ENCODE results near the gene RAC3. TPM values are rescaled to one million over a fixed set of nuclear protein-coding genes. Genes with fewer than 3 reads are reported as not detected.

The RAC3 gene
- total and polyA plus RNA-seq, 2 of the 8 experiments (the other 6 are each of a cell fraction or from before 2014, with no cell fraction given): 177 to 299 TPM

DNA sequence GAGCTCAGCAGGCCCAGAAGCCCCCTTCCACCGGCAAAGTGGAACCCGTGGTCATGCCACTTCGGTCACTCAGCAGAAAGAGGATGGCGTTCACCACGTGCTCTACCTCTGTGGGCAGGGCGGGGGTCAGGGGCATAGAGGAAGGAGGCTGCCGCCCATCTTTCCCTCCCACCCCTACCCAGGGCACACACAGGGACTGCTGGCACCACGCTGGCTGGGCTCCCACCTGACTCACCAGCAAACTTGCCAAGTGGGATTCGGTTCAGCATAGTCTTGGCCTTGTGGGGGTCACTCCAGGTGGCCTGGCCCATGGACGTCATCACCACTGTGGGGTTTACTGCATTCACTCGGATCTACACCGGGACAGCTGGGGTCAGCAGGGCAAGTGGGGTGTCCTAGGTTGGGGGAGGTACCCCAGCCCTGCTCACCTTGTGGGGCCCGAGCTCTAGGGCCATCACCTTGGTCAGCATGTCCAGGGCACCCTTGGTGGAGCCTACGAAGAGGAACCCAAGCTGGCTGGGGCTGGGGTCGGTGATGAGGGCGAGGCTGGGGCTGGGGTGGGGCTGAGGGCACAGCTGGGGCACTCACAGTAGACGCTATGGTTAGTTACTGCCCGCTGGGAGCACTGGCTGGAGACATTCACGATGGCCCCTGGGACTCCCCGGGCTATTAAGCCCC, 4.6 kb downstream of the RAC3 start:
- peak overlapping the region; percentile 73 to 90 for H3K4me2 ChIP-seq (ENCODE audit: insufficient read depth in 1 of 2, low read depth in 2 of 2, low read length in 2 of 2)
- no peak overlapping the region for H3K18ac ChIP-seq (ENCODE audit: extremely low read depth, low read length)
- H4K5ac ChIP-seq (ENCODE audit: insufficient read length, low read depth, low read length): no peak overlapping the region
- ChIA-PET CTCF (ENCODE audit: partially characterized antibody) (interaction anchor here (0.6 to 1.9 kb wide), 13 partner anchors 14 to 169 kb away, joined by 3 to 11 read pairs (median 3); partner anchors contain the start of genes CENPX, GPS1, NOTUM and RFNG), POLR2A (ENCODE audit: partially characterized antibody) (interaction anchor here (0.8 to 1.8 kb wide), 10 partner anchors 16 to 193 kb away, joined by 3 to 8 read pairs (median 4); no protein-coding TSS in a partner anchor)
- no peak overlapping the region for H2AFZ ChIP-seq (ENCODE audit: low read length)
- peaks cover 13% of the 10 kb centered on the region; the same call in 1 of the 2 replicates for H3K23me2 ChIP-seq (ENCODE audit: low read depth, low read length)
- H3K9ac ChIP-seq (replicated peaks in 1 of 4; ENCODE audit: extremely low read depth in 1 of 4, low read depth in 3 of 4, low read length in 3 of 4): no peak overlapping the region
- H3K36me3 ChIP-seq (ENCODE audit: control insufficient read depth in 2 of 4, insufficient read depth in 4 of 4, low read length in 3 of 4): no peaks in the 10 kb centered on the region; a peak in 1 of 8 replicates
- H2BK20ac ChIP-seq (ENCODE audit: low read length): no peak overlapping the region
- H3K9me3 ChIP-seq (ENCODE audit: insufficient read depth in 2 of 2, low read depth in 1 of 2, low read length in 1 of 2): no peaks in the 10 kb centered on the region
- H2BK120ac ChIP-seq (replicated peaks; ENCODE audit: low read depth, low read length): no peak overlapping the region
- no peak overlapping the region for H2BK5ac ChIP-seq (ENCODE audit: low read depth, low read length)
- H4K8ac ChIP-seq (ENCODE audit: extremely low read depth, insufficient read depth, low read length): no peak overlapping the region
- H3K79me1 ChIP-seq (ENCODE audit: low read depth, low read length): peaks cover 3% of the 10 kb centered on the region; the same call in 1 of the 2 replicates
- H4K91ac ChIP-seq (replicated peaks; ENCODE audit: insufficient read length, low read length): no peak overlapping the region
- peaks cover 0 to 2% of the 10 kb centered on the region in 2 experiments; a peak in 1 of 4 replicates for H3K79me2 ChIP-seq (ENCODE audit: control insufficient read depth in 1 of 2, insufficient read depth in 2 of 2, low read length in 2 of 2)
- no peak overlapping the region for H3K27ac ChIP-seq (ENCODE audit: low read depth, low read length)
- no peak overlapping the region for H2BK15ac ChIP-seq (ENCODE audit: low read length)
- H3K14ac ChIP-seq (ENCODE audit: insufficient read length): no peak overlapping the region
- no peak overlapping the region for H3K4ac ChIP-seq (replicated peaks; ENCODE audit: insufficient read length, low read depth, low read length)
- H2BK12ac ChIP-seq (ENCODE audit: low read depth, low read length): no peak overlapping the region
- H3K4me3 ChIP-seq (ENCODE audit: extremely low read depth in 1 of 4, insufficient read depth in 2 of 4, low read depth in 3 of 4, low read length in 4 of 4): peak overlapping the region in 2 of 4 experiments; percentile 49 to 77; a peak in 5 of 8 replicates
- no peak overlapping the region for H2AK5ac ChIP-seq (ENCODE audit: low read depth, low read length)
- H3K56ac ChIP-seq (replicated peaks; ENCODE audit: insufficient read length, low read depth, low read length): no peak overlapping the region
- H3K4me1 ChIP-seq (replicated peaks in 1 of 4; ENCODE audit: control insufficient read depth in 3 of 4, insufficient read depth in 4 of 4, low read length in 3 of 4): peaks cover 3 to 11% (median 6%) of the 10 kb centered on the region in 4 experiments; a peak in 6 of 7 replicates
- H4K20me1 ChIP-seq (replicated peaks in 1 of 2; ENCODE audit: control insufficient read depth in 1 of 2, insufficient read depth in 2 of 2, low read length in 2 of 2): peaks cover 2 to 8% of the 10 kb centered on the region in 2 experiments
- H3K27me3 ChIP-seq (replicated peaks in 1 of 4; ENCODE audit: control insufficient read depth in 3 of 4, extremely low read depth in 1 of 4, insufficient read depth in 3 of 4, low read length in 3 of 4): no peaks in the 10 kb centered on the region; a peak in 1 of 7 replicates
- WGBS, 2 experiments (ENCODE audit: extremely low coverage in 1 of 2, insufficient coverage in 1 of 2, insufficient read length in 1 of 2, insufficient replicate concordance in 2 of 2, low coverage in 1 of 2, low lambda C conversion rate in 2 of 2, missing lambda C conversion rate in 1 of 2): 89% methylated on average over 20 of the region's 20 CpGs; no CpG with 5 or more reads in 1 of the 2 experiments
- FAIRE-seq: no peak
- H3K23ac ChIP-seq (ENCODE audit: insufficient read length): no peak overlapping the region
- DNase-seq (ENCODE audit: low read depth in 1 of 2, low spot score in 2 of 2): no peak
- TF ChIP-seq POLR2A (IDR thresholded peaks at IDR 0.05; ENCODE audit: control extremely low read depth in 1 of 2, low read depth in 2 of 2, low read length in 2 of 2) (no peak), CEBPB (IDR thresholded peaks at IDR 0.05; ENCODE audit: low read depth, low read length) (no peak), SP2 (IDR thresholded peaks at IDR 0.05; ENCODE audit: low read length) (no peak), BRCA1 (IDR thresholded peaks at IDR 0.05; ENCODE audit: low read depth, low read length) (no peak), SP1 (IDR thresholded peaks at IDR 0.05; ENCODE audit: low read depth, low read length) (no peak)

Measured in H1 (cell line).